Ishikawa (cell line): ENCODE results near the gene SNAP29.

Source experiments
- CEBPB ChIP-seq: IDR thresholded peaks from 2 replicates; pipeline ENCODE4 v1.6.1; 2012
- CREB1 ChIP-seq: IDR thresholded peaks from 2 replicates; pipeline ENCODE4 v1.6.1; 2012; ENCODE audit warnings: low read depth
- EGR1 ChIP-seq: IDR thresholded peaks from 2 replicates; pipeline ENCODE4 v1.6.1; 2012
- EP300 ChIP-seq: IDR thresholded peaks from 2 replicates; pipeline ENCODE4 v1.6.1; 2012; ENCODE audit warnings: borderline replicate concordance
- FOXM1 ChIP-seq: IDR thresholded peaks from 2 replicates; pipeline ENCODE4 v1.6.1; 2012; ENCODE audit warnings: low read depth, borderline replicate concordance
- NFIC ChIP-seq: IDR thresholded peaks from 2 replicates; pipeline ENCODE4 v1.6.1; 2012
- RAD21 ChIP-seq: IDR thresholded peaks from 2 replicates; pipeline ENCODE4 v1.6.1; 2012; ENCODE audit warnings: low read depth
- TAF1 ChIP-seq: IDR thresholded peaks from 2 replicates; pipeline ENCODE4 v1.6.1; 2012; ENCODE audit warnings: low read depth, mild to moderate bottlenecking
- TCF12 ChIP-seq: IDR thresholded peaks from 2 replicates; pipeline ENCODE4 v1.6.1; 2012; ENCODE audit warnings: low read depth
- TEAD4 ChIP-seq: IDR thresholded peaks from 2 replicates; pipeline ENCODE4 v1.6.1; 2012
- YY1 ChIP-seq: IDR thresholded peaks from 2 replicates; pipeline ENCODE4 v1.6.1; 2012; ENCODE audit warnings: low read depth
- ZBTB7A ChIP-seq: IDR thresholded peaks from 2 replicates; pipeline ENCODE4 v1.6.1; 2012; ENCODE audit warnings: low read depth
- TF ChIP-seq, protein P1 (sequence below): IDR thresholded peaks from 2 replicates; pipeline ENCODE4 v1.6.1; 2012; ENCODE audit warnings: low read depth, mild to moderate bottlenecking
- TF ChIP-seq, protein P2 (sequence below): IDR thresholded peaks from 2 replicates; pipeline ENCODE4 v1.6.1; 2012
- TF ChIP-seq, protein P3 (sequence below): IDR thresholded peaks from 2 replicates; pipeline ENCODE4 v1.6.1; 2012

Gene SNAP29

DNA sequence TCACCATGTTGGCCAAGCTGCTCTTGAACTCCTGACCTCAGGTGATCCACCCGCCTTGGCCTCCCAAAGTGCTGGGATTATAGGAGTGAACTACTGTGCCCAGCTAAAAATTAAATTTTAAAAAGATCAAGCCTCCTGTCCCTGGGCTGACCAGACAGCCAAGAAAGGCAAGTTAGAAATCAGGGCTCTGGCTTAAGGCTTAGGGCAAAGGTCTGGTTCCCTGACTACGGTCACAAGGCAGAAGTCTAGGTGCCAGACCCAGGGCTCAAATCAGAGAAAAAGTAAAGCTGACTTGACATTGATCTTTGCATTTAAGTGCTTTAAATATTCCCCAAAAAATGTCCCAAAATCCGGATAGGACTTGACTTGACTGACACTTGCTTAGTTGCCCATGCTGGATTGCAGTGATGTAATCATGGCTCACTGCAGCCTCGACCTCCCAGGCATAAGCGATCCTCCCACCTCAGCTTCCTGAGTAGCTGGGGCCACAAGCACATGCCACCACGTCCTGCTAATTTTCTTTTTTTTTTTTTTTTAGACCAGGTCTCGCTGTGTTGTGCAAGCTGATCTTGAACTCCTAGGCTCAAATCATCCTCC, 41.1 kb downstream of the SNAP29 start:
- TF ChIP-seq RAD21 (no peak), EP300 (no peak), YY1 (no peak), TEAD4 (no peak), FOXM1 (no peak), TAF1 (no peak), NFIC (no peak), EGR1 (no peak), CEBPB (no peak), TCF12 (no peak), ZBTB7A (no peak), CREB1 (no peak)
- TF ChIP-seq, protein P1, sequence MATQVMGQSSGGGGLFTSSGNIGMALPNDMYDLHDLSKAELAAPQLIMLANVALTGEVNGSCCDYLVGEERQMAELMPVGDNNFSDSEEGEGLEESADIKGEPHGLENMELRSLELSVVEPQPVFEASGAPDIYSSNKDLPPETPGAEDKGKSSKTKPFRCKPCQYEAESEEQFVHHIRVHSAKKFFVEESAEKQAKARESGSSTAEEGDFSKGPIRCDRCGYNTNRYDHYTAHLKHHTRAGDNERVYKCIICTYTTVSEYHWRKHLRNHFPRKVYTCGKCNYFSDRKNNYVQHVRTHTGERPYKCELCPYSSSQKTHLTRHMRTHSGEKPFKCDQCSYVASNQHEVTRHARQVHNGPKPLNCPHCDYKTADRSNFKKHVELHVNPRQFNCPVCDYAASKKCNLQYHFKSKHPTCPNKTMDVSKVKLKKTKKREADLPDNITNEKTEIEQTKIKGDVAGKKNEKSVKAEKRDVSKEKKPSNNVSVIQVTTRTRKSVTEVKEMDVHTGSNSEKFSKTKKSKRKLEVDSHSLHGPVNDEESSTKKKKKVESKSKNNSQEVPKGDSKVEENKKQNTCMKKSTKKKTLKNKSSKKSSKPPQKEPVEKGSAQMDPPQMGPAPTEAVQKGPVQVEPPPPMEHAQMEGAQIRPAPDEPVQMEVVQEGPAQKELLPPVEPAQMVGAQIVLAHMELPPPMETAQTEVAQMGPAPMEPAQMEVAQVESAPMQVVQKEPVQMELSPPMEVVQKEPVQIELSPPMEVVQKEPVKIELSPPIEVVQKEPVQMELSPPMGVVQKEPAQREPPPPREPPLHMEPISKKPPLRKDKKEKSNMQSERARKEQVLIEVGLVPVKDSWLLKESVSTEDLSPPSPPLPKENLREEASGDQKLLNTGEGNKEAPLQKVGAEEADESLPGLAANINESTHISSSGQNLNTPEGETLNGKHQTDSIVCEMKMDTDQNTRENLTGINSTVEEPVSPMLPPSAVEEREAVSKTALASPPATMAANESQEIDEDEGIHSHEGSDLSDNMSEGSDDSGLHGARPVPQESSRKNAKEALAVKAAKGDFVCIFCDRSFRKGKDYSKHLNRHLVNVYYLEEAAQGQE: no peak
- TF ChIP-seq, protein P2, sequence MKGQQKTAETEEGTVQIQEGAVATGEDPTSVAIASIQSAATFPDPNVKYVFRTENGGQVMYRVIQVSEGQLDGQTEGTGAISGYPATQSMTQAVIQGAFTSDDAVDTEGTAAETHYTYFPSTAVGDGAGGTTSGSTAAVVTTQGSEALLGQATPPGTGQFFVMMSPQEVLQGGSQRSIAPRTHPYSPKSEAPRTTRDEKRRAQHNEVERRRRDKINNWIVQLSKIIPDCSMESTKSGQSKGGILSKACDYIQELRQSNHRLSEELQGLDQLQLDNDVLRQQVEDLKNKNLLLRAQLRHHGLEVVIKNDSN: no peak
- TF ChIP-seq, protein P3, sequence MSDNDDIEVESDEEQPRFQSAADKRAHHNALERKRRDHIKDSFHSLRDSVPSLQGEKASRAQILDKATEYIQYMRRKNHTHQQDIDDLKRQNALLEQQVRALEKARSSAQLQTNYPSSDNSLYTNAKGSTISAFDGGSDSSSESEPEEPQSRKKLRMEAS: no peak

DNA sequence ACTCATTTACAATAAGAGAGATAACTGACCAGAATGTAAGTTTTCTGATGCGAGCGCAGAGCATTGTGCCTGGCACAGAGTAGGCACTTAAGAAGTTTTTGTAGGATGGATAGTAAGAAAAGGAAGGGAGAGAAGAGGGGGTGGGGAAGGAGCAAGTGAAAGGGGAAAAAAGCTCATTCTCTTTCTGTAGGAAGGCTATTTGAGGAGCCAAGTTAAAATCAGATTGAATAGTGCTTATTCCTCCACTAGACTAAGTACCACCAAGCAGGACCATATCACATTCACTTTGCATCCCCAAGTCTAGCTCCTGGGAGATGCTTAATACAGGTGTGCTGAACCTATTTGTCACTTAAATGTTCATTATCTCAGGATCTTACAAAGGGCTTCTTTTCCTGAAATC, 44.3 kb downstream of the SNAP29 start:
- TF ChIP-seq, protein P1: no peak
- no peak for TF ChIP-seq EP300
- TF ChIP-seq CREB1: no peak
- TF ChIP-seq NFIC: no peak
- TF ChIP-seq TCF12: no peak
- TF ChIP-seq RAD21: no peak
- TF ChIP-seq EGR1: no peak
- TF ChIP-seq, protein P2: no peak
- TF ChIP-seq FOXM1: no peak
- no peak for TF ChIP-seq TAF1
- no peak for TF ChIP-seq YY1
- TF ChIP-seq, protein P3: no peak
- no peak for TF ChIP-seq CEBPB
- TF ChIP-seq TEAD4: no peak
- TF ChIP-seq ZBTB7A: no peak

DNA sequence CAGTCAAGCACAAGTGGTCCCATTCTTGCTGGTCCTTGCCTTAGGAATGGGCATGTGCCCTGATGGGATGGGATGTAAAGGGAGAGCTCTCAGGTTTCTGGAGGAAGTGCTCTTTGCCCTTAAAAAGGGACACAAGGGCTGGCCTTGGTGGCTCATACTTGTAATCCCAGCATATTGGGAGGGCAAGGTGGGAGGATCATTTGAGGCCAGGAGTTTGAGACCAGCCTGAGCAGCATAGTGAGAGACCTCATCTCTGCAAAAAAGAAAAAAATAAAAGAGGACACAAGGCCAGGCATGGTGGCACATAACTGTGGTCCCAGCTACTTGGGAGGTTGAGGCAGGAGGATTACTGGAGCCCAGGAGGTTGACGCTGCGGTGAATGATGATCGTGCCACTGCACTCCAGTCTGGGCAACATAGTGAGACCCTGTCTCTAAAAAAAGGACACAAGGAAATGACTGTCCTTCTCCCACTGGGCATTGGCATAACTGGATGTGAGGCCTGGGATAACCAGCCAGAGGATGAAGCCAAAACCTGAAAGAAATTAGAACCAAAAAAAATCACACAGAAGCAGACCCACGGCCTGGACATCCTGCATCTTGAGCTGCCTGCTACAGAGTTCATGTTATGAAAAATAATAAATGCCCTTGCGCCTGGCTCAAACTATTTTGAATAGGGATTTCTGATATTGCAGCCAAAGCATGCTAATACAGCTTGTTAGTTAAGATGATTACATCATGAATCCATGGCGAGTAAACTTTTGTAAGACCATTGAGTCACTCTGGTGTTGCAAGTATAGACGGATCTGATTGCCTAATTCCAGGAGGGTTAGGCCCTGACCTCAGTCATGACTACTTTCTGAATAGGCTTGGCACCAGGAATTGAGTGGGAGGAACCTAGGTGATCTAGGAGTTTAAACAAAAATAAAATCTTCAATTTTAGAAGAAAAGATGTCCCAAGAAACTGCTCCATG, 45.5 kb downstream of the SNAP29 start:
- TF ChIP-seq TAF1 (no peak), CEBPB (peak; percentile 69; the same call in 1 of the 2 replicates)

DNA sequence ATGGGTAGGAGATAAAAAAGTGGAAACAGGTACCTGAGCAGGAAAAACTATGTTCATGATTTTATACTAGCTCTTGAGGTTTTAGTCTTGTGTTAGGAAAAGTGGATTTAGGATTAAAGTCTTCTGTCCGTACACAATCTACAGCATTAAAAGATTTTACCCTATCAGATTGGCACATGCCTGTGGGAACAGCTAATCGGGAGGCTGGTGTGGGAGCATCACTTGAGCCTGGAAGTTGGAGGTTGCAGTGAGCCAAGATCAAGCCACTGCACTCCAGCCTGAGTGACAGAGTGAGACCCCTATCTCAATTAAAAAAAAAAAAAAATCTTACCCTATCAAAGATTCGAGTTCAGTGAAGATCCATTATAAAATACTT, 46.2 kb downstream of the SNAP29 start:
- TF ChIP-seq EGR1 (no peak), ZBTB7A (no peak), RAD21 (no peak), CREB1 (no peak), TAF1 (no peak), TEAD4 (no peak), YY1 (no peak), TCF12 (no peak), NFIC (no peak), CEBPB (no peak), EP300 (no peak), FOXM1 (no peak)
- TF ChIP-seq, protein P3: no peak
- TF ChIP-seq, protein P2: no peak
- TF ChIP-seq, protein P1: no peak
